Measurements from ENCODE around the gene TUBA8.
"Not testable (repeated sequence)": the region's sequence is repeated elsewhere in the genome, so short reads cannot be mapped to it uniquely, and the experiment has no call there.

The TUBA8 gene

GRCh38 chr22:18163843-18164242 is 53.2 kb downstream of the TUBA8 start:
- H3K36me3 ChIP-seq (ENCODE audit: control insufficient read depth in 1 of 2, insufficient read depth in 2 of 2, low read length in 2 of 2); H3K9me3 ChIP-seq (ENCODE audit: control insufficient read depth in 1 of 2, low read length in 2 of 2); H3K9ac ChIP-seq (ENCODE audit: low read depth in 1 of 2, low read length in 2 of 2); H3K4me3 ChIP-seq (ENCODE audit: low read depth in 1 of 2, low read length in 2 of 2); H3K27ac ChIP-seq (ENCODE audit: low read depth, low read length); H3K27me3 ChIP-seq (ENCODE audit: control insufficient read depth in 1 of 2, insufficient read depth in 2 of 2, low read length in 2 of 2); H3K4me1 ChIP-seq (ENCODE audit: control insufficient read depth in 1 of 2, insufficient read depth in 2 of 2, low read length in 2 of 2): not testable (repeated sequence)

GRCh38 chr22:18164584-18164983 is 54.0 kb downstream of the TUBA8 start:
- H3K9me3 ChIP-seq (ENCODE audit: control insufficient read depth in 1 of 2, low read length in 2 of 2); H3K9ac ChIP-seq (ENCODE audit: low read depth in 1 of 2, low read length in 2 of 2); H3K27ac ChIP-seq (ENCODE audit: low read depth, low read length); H3K27me3 ChIP-seq (ENCODE audit: control insufficient read depth in 1 of 2, insufficient read depth in 2 of 2, low read length in 2 of 2); H3K4me1 ChIP-seq (ENCODE audit: control insufficient read depth in 1 of 2, insufficient read depth in 2 of 2, low read length in 2 of 2); H3K36me3 ChIP-seq (ENCODE audit: control insufficient read depth in 1 of 2, insufficient read depth in 2 of 2, low read length in 2 of 2); H3K4me3 ChIP-seq (ENCODE audit: low read depth in 1 of 2, low read length in 2 of 2): not testable (repeated sequence)

DNA sequence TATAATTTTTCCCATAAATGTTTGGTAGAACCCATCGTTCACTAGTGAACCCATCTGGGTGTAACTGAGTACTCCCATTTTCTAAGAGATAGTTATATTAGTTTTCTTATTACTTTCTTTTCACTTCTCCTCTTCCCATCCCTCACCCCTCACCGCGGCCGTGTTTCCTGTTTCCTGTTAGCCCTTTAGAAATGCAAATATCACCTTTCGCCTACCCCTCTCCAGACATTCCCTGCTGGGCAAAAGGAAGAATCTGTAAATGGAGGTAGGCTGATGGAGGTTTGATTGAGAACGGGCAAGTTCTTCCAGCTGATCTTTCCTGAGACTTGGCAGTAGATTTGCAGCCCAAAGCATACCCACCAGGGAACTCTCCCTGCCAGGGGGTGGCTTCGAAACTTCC is 54.7 kb downstream of the TUBA8 start:
- not testable (repeated sequence) for H3K27ac ChIP-seq (ENCODE audit: low read depth, low read length); H3K9me3 ChIP-seq (ENCODE audit: control insufficient read depth in 1 of 2, low read length in 2 of 2); H3K4me3 ChIP-seq (ENCODE audit: low read depth in 1 of 2, low read length in 2 of 2); H3K4me1 ChIP-seq (ENCODE audit: control insufficient read depth in 1 of 2, insufficient read depth in 2 of 2, low read length in 2 of 2); H3K27me3 ChIP-seq (ENCODE audit: control insufficient read depth in 1 of 2, insufficient read depth in 2 of 2, low read length in 2 of 2); H3K36me3 ChIP-seq (ENCODE audit: control insufficient read depth in 1 of 2, insufficient read depth in 2 of 2, low read length in 2 of 2); H3K9ac ChIP-seq (ENCODE audit: low read depth in 1 of 2, low read length in 2 of 2)

DNA sequence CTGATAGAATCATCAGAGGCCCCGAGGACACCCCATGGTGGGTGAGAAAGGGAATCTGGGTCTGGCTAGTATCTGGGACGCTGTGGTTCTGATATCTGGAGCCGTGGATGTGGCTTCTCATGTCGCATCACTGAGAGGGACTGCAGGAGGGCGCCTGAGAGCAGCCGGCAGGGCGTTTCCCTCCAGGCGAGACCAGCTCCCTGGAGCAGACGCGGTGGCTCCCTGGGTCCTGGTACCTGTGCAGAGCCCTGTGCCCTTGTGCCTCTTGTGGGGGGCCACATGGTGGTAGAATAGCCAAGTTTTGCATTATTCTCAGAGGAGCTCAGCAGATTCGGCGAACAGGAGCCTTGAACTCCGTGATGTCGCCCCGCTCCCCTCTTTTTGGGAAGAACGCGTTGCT is 59.7 kb downstream of the TUBA8 start:
- H3K9me3 ChIP-seq (ENCODE audit: control insufficient read depth in 1 of 2, low read length in 2 of 2); H3K27ac ChIP-seq (ENCODE audit: low read depth, low read length); H3K27me3 ChIP-seq (ENCODE audit: control insufficient read depth in 1 of 2, insufficient read depth in 2 of 2, low read length in 2 of 2); H3K4me1 ChIP-seq (ENCODE audit: control insufficient read depth in 1 of 2, insufficient read depth in 2 of 2, low read length in 2 of 2); H3K4me3 ChIP-seq (ENCODE audit: low read depth in 1 of 2, low read length in 2 of 2); H3K36me3 ChIP-seq (ENCODE audit: control insufficient read depth in 1 of 2, insufficient read depth in 2 of 2, low read length in 2 of 2); H3K9ac ChIP-seq (ENCODE audit: low read depth in 1 of 2, low read length in 2 of 2): not testable (repeated sequence)

DNA sequence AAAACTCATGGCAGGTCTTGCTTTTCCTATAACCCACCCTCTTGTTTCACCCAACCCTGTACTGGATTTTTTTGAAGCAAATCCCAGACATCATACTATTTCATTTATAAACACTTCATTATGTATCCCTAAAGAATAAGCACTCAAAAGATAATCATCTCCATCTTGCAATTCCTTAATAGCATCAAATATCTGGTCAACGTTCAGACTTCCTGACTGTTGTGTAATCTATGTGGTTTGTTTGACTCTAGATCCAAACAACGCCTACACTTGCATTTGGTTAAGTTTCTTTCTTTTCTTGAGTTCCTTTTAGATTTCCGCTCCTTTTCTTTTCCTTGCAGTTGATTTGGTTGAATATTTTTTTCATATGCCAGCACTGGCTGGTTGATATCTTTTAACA is 61.6 kb downstream of the TUBA8 start:
- H3K36me3 ChIP-seq (ENCODE audit: control insufficient read depth in 1 of 2, insufficient read depth in 2 of 2, low read length in 2 of 2); H3K9me3 ChIP-seq (ENCODE audit: control insufficient read depth in 1 of 2, low read length in 2 of 2); H3K4me3 ChIP-seq (ENCODE audit: low read depth in 1 of 2, low read length in 2 of 2); H3K27ac ChIP-seq (ENCODE audit: low read depth, low read length); H3K27me3 ChIP-seq (ENCODE audit: control insufficient read depth in 1 of 2, insufficient read depth in 2 of 2, low read length in 2 of 2); H3K4me1 ChIP-seq (ENCODE audit: control insufficient read depth in 1 of 2, insufficient read depth in 2 of 2, low read length in 2 of 2); H3K9ac ChIP-seq (ENCODE audit: low read depth in 1 of 2, low read length in 2 of 2): not testable (repeated sequence)

DNA sequence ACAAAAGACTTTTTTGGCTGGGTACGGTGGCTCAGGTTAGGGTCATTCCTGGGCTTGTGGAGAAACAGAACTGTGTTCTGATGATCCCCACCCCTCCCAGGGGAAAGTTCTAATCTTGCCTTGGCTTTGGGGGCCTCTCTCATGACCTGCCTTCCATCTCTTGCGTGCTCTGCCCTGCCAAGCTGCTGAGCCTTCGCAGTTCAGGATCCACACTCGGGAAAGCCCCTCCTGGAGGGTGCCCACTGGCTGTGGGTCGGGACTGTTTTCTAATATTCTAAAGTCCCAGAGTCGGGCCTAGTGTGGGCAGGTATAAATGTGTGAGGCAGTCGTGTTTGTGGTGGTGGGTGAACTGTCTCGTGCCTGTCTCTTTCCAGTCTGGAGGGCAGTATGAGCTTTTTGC is 62.2 kb downstream of the TUBA8 start:
- not testable (repeated sequence) for H3K9me3 ChIP-seq (ENCODE audit: control insufficient read depth in 1 of 2, low read length in 2 of 2); H3K4me3 ChIP-seq (ENCODE audit: low read depth in 1 of 2, low read length in 2 of 2); H3K9ac ChIP-seq (ENCODE audit: low read depth in 1 of 2, low read length in 2 of 2); H3K4me1 ChIP-seq (ENCODE audit: control insufficient read depth in 1 of 2, insufficient read depth in 2 of 2, low read length in 2 of 2); H3K27ac ChIP-seq (ENCODE audit: low read depth, low read length); H3K27me3 ChIP-seq (ENCODE audit: control insufficient read depth in 1 of 2, insufficient read depth in 2 of 2, low read length in 2 of 2); H3K36me3 ChIP-seq (ENCODE audit: control insufficient read depth in 1 of 2, insufficient read depth in 2 of 2, low read length in 2 of 2)

DNA sequence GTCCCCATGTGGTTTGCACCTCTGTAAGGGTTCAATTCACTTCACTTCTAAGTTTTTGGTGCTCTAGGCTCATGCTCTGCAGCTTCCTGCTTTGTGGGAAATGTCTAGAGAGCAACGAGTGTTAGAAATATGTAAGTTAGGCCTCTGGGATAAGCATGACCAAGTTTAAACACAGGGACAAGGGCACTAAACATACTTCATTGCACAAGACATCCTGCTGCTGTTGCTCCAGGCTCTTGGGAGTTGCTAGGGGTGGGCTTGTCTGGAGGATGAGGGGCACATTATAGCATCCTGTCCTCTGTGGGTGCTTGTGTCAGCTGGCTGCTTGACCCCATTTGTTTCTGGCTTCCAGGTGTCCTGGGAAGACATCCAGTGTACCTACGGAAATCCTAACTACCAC is 62.8 kb downstream of the TUBA8 start:
- H3K4me3 ChIP-seq (ENCODE audit: low read depth in 1 of 2, low read length in 2 of 2); H3K27me3 ChIP-seq (ENCODE audit: control insufficient read depth in 1 of 2, insufficient read depth in 2 of 2, low read length in 2 of 2); H3K4me1 ChIP-seq (ENCODE audit: control insufficient read depth in 1 of 2, insufficient read depth in 2 of 2, low read length in 2 of 2); H3K27ac ChIP-seq (ENCODE audit: low read depth, low read length); H3K9me3 ChIP-seq (ENCODE audit: control insufficient read depth in 1 of 2, low read length in 2 of 2); H3K9ac ChIP-seq (ENCODE audit: low read depth in 1 of 2, low read length in 2 of 2); H3K36me3 ChIP-seq (ENCODE audit: control insufficient read depth in 1 of 2, insufficient read depth in 2 of 2, low read length in 2 of 2): not testable (repeated sequence)
